Activated CD8-positive, alpha-beta memory T cell treated with anti-CD3 and anti-CD28 coated beads, Interleukin-2, amount 50 U/mL, for 48 hours (primary cell): Measurements from ENCODE around the gene CYRIA.
A peak's percentile ranks its signal among the peaks of the same experiment; 100 is the strongest.

Source experiments
- DNase-seq: peaks from one replicate; pipeline ENCODE4 v3.0.0-alpha.2; 2020

Gene CYRIA

GRCh38 chr2:16665748-16666448 is at the start of gene CYRIA:
CYRIA (minus strand) TSS chr2:16665834; CDS start chr2:16588119, 77,715 bp downstream.
- DNase-seq = peak; percentile 70

DNA sequence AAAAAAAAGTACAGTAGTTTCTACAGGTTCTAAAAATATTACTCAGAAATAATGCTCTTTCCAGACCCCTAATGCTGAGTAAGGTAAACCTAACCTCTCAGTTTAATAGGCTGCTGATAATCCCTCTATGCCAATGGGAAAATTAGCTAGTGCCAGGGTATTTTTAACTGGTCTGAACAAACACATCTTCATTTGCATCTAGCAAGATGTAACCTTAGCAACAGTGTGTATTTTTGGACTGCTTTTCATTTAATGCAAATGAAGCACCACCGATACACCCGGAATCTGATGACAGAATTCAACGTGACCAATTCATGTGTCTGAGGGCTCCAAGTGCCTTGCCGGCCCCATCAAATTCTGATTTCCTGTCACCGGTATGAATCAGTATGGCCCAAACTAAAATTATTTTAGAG is 47.4 kb upstream of the CYRIA start:
- no peak for DNase-seq

- no peak for DNase-seq
Measured at GRCh38 chr2:16709769-16710168, 44.1 kb upstream of the CYRIA start.

DNA sequence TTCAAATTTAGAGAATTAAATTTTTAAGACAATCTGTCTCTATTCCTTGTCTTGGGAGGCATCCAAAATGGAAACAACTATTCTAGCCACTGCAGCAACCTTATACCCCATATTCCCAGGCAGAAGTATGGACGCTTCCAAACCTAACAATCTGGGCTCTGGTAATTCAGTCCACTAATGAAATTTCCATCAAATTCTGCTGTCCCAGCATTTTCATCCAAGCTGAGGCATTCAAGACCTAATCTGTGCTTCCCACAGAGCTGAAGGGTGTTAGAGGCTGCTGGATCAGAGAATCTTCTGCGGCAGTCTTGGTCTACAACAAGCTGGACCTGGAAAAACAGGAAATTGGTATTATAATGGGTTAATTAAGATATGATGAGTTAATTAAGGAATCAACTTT is 42.5 kb upstream of the CYRIA start:
- no peak for DNase-seq

GRCh38 chr2:16707014-16707623 is 41.5 kb upstream of the CYRIA start:
- no peak for DNase-seq

GRCh38 chr2:16700551-16701259 is 35.1 kb upstream of the CYRIA start:
- DNase-seq = no peak

DNA sequence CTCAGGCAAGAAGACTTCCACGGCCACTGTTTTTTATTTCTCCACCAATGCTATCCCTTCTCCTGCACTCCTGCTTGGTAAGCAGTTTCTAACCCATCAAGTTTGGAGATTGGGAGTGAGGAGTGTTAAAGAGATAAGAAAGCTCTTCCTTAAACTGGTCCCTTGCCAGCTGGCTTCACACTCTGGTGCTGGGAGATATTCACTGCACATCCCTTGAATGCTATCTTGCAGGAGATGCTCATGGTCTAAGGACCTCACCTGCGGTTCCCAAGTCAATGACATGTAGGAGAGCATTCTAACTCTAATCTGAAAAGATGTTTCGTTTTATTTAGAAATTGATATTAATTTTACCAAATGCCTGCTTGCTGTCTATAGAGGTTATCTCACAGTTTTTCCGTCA is 28.2 kb upstream of the CYRIA start:
- DNase-seq = no peak

DNA sequence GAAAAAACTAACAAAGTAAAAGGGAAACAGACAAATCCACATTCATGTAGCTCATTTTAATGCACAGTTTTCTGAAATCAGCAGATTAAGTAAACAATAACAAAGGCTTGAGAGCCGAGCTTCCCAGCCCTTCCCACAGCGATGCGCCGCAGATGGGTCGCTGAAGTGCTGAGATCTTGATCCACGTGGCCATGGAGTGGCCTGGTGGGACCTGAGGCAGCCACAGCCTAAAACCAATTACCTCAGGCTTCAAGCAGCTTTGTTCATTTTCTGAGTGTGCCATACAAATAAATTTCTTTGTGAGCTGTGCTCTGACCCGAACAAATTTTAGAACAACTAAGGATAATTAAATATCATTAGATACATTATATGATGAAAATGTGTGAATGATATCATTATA is 25.6 kb upstream of the CYRIA start:
- no peak for DNase-seq

GRCh38 chr2:16687955-16688354 is 22.3 kb upstream of the CYRIA start:
- DNase-seq = no peak

- no peak for DNase-seq
Measured at GRCh38 chr2:16687222-16687621, 21.6 kb upstream of the CYRIA start.

GRCh38 chr2:16686641-16687040 is 21.0 kb upstream of the CYRIA start:
- no peak for DNase-seq

DNA sequence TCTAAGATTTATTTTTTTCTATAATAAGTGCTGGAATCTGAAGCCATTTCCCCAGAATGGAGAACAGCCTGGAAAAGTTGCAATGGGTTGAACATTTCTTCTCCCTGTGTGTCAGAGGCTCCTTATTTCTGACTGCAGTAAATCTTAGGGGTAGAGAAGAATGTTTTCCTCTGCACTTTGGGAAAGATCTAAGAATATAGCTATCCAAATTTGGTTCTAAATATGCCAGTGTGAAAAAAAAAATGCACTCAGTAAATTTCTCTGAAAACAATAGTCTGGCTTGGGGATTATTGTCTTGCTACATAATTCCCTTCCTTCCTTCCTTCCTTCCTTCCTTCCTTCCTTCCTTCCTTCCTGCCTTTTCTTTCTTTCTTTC is 19.7 kb upstream of the CYRIA start:
- no peak for DNase-seq

- no peak for DNase-seq
Measured at GRCh38 chr2:16684676-16685339, 19.2 kb upstream of the CYRIA start.

- no peak for DNase-seq
Measured at GRCh38 chr2:16683576-16683975, 17.9 kb upstream of the CYRIA start.

DNA sequence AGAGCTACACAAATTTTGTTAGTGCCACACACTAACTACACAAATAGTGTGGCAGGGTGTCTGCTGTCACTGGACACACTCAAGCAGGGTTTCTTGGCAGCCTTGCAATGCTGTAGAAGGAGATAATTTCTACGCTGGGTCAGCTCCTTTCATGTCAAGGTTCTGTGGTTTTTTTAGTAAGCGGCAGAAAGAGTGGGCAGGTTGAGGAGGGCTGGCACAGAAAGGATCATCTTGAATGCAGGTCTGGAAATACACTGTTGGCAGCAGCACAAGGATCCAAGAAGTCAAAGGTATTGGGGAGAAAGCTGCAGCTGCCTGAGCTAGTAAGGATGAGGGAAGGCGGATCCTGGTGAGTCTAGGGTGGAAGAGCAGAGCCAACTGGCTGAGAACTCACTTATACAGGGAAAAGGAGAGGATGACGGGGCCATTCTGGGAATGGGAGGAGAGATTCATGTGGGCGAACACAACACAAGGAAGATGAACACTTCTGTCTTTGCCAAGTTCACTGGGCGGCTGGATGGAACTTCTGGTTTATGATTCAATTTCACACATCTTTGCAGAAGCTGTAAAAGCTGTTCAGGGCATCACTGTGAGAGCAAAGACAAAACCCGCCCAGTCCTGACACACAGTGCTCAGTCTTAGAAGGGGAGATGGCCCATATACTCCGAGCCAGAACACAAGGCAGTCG is 16.9 kb upstream of the CYRIA start:
- no peak for DNase-seq

DNA sequence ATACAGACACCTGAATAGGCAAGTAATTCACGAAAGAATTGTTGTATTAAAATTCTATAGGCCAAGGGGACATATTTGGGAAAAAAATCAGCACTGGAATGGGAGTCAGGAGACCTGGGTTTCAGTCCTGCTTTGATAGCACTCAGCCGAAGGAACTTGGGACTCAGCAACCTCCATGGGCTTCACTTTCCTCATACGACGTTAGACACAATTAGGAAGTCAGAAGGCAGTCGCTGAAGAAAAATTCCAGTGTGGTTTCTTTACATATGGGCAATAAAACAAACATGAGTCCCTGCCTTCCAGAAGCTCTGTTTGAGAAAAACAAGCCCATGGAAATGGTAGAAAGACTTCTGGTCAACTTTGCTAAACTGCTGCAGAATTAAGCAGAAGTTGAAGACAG is 15.1 kb upstream of the CYRIA start:
- DNase-seq = no peak

DNA sequence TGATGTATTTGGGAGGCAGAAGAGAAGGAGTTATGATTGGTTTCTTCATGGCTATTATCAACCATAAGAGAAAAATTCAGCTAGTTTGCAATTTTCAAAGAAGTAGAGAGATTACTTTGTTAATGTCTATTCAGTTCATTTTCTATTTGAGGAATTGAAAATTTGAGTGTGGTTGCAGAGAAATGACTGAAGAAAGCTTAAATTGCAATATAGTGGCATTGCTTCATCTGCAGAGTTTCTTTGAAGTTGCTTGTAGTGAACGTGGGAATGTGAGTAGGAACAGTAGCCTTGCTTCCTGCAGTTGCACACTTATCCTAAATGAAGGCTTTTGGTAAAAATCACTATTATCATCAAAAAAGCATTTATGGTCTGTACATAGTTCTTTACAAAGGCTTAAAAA is 14.7 kb upstream of the CYRIA start:
- DNase-seq = no peak

DNA sequence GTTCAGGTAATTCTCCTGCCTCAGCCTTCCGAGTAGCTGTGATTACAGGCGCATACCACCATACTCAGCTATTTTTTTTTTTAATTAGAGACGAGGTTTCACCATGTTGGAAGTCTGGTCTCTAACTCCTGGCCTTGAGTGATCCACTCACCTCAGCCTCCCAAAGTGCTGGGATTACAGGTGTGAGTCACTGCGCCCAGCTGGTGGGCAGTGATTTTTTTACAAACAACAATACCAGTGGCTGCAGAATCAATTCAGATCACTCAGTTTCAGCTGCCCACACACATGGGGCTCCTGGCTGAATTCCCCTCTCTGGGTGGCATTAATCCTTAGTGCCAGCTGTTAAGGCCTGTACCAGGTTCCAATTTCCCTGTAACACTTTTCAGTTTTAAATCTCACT is 13.3 kb upstream of the CYRIA start:
- no peak for DNase-seq

- DNase-seq = no peak
Measured at GRCh38 chr2:16677875-16678274, 12.2 kb upstream of the CYRIA start.

- no peak for DNase-seq
Measured at GRCh38 chr2:16675781-16676180, 10.1 kb upstream of the CYRIA start.

GRCh38 chr2:16674154-16674553 is 8.5 kb upstream of the CYRIA start:
- no peak for DNase-seq

- no peak for DNase-seq
Measured at GRCh38 chr2:16671760-16672159, 6.1 kb upstream of the CYRIA start.

GRCh38 chr2:16669388-16669787 is 3.8 kb upstream of the CYRIA start:
- DNase-seq = no peak
